Loucy (cell line): ENCODE measurements around the gene CTNNA2.

Source experiments
- H2AFZ ChIP-seq: fragments of 200-600 bp; sonication (generic); 2 replicates; pipeline ENCODE4 v1.6.0; 2016; ENCODE audit warnings: antibody characterized with exemption, mild to moderate bottlenecking, low read length, moderate library complexity
- H3F3A ChIP-seq: fragments of 200-600 bp; 2 replicates; pipeline ENCODE4 v1.6.0; 2016; ENCODE audit warnings: antibody characterized with exemption, low read depth, mild to moderate bottlenecking
- H3K27me3 ChIP-seq: fragments of 200-600 bp; sonication (generic); 2 replicates; pipeline ENCODE4 v1.6.1; 2014; ENCODE audit warnings: low read length, mild to moderate bottlenecking; ENCODE audit not compliant: insufficient read depth, poor library complexity, severe bottlenecking
- H3K36me3 ChIP-seq: fragments of 200-600 bp; sonication (generic); 2 replicates; pipeline ENCODE4 v1.6.1; 2016; ENCODE audit warnings: low read length; ENCODE audit not compliant: insufficient read depth
- H3K4me1 ChIP-seq: fragments of 200-600 bp; sonication (generic); 2 replicates; pipeline ENCODE4 v1.5.1; 2014; ENCODE audit warnings: low read length, mild to moderate bottlenecking; ENCODE audit not compliant: insufficient read depth, poor library complexity, severe bottlenecking
- H3K4me2 ChIP-seq: fragments of 200-600 bp; sonication (generic); 2 replicates; pipeline ENCODE4 v1.6.0; 2014; ENCODE audit warnings: antibody characterized with exemption, low read length, low read depth, mild to moderate bottlenecking; ENCODE audit not compliant: poor library complexity, severe bottlenecking
- H3K4me3 ChIP-seq: fragments of 200-600 bp; sonication (generic); 2 replicates; pipeline ENCODE4 v1.5.1; 2014; ENCODE audit warnings: low read length, mild to moderate bottlenecking, mixed read lengths; ENCODE audit not compliant: poor library complexity, severe bottlenecking
- H3K79me2 ChIP-seq: fragments of 200-600 bp; sonication (generic); 2 replicates; pipeline ENCODE4 v1.6.1; 2014; ENCODE audit warnings: low read length; ENCODE audit not compliant: insufficient read depth
- H3K9ac ChIP-seq: fragments of 200-600 bp; sonication (generic); 2 replicates; pipeline ENCODE4 v1.6.0; 2014; ENCODE audit warnings: mild to moderate bottlenecking, low read depth, low read length, moderate library complexity; ENCODE audit not compliant: poor library complexity, severe bottlenecking
- H3K9me2 ChIP-seq: fragments of 200-600 bp; sonication (generic); replicated peaks from 2 replicates; pipeline ENCODE4 v1.6.1; 2016; ENCODE audit warnings: low read depth, low read length, mixed read lengths
- H3K9me3 ChIP-seq: fragments of 200-600 bp; sonication (generic); 2 replicates; pipeline ENCODE4 v1.6.1; 2014; ENCODE audit warnings: mild to moderate bottlenecking, antibody characterized with exemption, low read length, low read depth; ENCODE audit not compliant: insufficient read depth
- H4K20me1 ChIP-seq: fragments of 200-600 bp; sonication (generic); 2 replicates; pipeline ENCODE4 v1.6.0; 2014; ENCODE audit warnings: antibody characterized with exemption, low read length, mild to moderate bottlenecking; ENCODE audit not compliant: insufficient read depth, poor library complexity, severe bottlenecking
- CTCF ChIP-seq: fragments of 200-600 bp; sonication (generic); conservative IDR thresholded peaks from 2 replicates; pipeline ENCODE4 v1.5.1; 2014; ENCODE audit warnings: mild to moderate bottlenecking, antibody characterized with exemption, low read length
- EZH2phosphoT487 ChIP-seq: fragments of 200-600 bp; IDR thresholded peaks from 2 replicates; pipeline ENCODE4 v1.6.1; 2018; ENCODE audit warnings: antibody characterized with exemption, mild to moderate bottlenecking, moderate library complexity, borderline replicate concordance

Gene CTNNA2

GRCh38 chr2:80255918-80256781, 743.3 kb downstream of the CTNNA2 start:
- Histone ChIP-seq H3K9me2 (no peaks in the 10 kb centered on the region), H2AFZ (no peak overlapping the region), H3K27me3 (no peaks in the 10 kb centered on the region), H3K9ac (no peak overlapping the region), H3F3A (no peaks in the 10 kb centered on the region), H3K9me3 (no peaks in the 10 kb centered on the region), H3K4me1 (no peaks in the 10 kb centered on the region), H3K4me2 (no peak overlapping the region), H4K20me1 (no peaks in the 10 kb centered on the region), H3K4me3 (no peak overlapping the region), H3K36me3 (no peaks in the 10 kb centered on the region), H3K79me2 (no peaks in the 10 kb centered on the region)
- peak; percentile 33 for TF ChIP-seq CTCF
- TF ChIP-seq EZH2phosphoT487: no peak

- H3K9ac ChIP-seq: no peak overlapping the region
- H2AFZ ChIP-seq: no peak overlapping the region
- no peak overlapping the region for H3K4me3 ChIP-seq
- H3K79me2 ChIP-seq: no peaks in the 10 kb centered on the region
- no peaks in the 10 kb centered on the region for H3F3A ChIP-seq
- no peaks in the 10 kb centered on the region for H4K20me1 ChIP-seq
- no peaks in the 10 kb centered on the region for H3K4me1 ChIP-seq
- H3K9me2 ChIP-seq: no peaks in the 10 kb centered on the region
- H3K27me3 ChIP-seq: no peaks in the 10 kb centered on the region
- no peaks in the 10 kb centered on the region for H3K9me3 ChIP-seq
- H3K36me3 ChIP-seq: no peaks in the 10 kb centered on the region
- H3K4me2 ChIP-seq: no peak overlapping the region
- TF ChIP-seq EZH2phosphoT487 (no peak), CTCF (no peak)
Measured at GRCh38 chr2:80256782-80257167, 743.9 kb downstream of the CTNNA2 start.

GRCh38 chr2:80257450-80257849, 744.6 kb downstream of the CTNNA2 start:
- TF ChIP-seq EZH2phosphoT487 (no peak), CTCF (no peak)
- no peak overlapping the region for H2AFZ ChIP-seq
- no peaks in the 10 kb centered on the region for H3K4me1 ChIP-seq
- no peak overlapping the region for H3K4me3 ChIP-seq
- no peaks in the 10 kb centered on the region for H3K9me2 ChIP-seq
- no peaks in the 10 kb centered on the region for H3K9me3 ChIP-seq
- no peaks in the 10 kb centered on the region for H3K79me2 ChIP-seq
- no peaks in the 10 kb centered on the region for H3K36me3 ChIP-seq
- no peak overlapping the region for H3K9ac ChIP-seq
- H4K20me1 ChIP-seq: no peaks in the 10 kb centered on the region
- H3F3A ChIP-seq: no peaks in the 10 kb centered on the region
- H3K4me2 ChIP-seq: no peak overlapping the region
- H3K27me3 ChIP-seq: no peaks in the 10 kb centered on the region
